Activated CD4-positive, alpha-beta T cell treated with anti-CD3 and anti-CD28 coated beads, Interleukin-2, amount 50 U/mL, for 16 hours (primary cell): Measurements from ENCODE around the gene UBN1.
"Not testable (repeated sequence)": the region's sequence is repeated elsewhere in the genome, so short reads cannot be mapped to it uniquely, and the experiment has no call there.

Experiments used
- DNase-seq: peaks from one replicate; pipeline ENCODE4 v3.0.0-alpha.2; 2020

UBN1 gene

GRCh38 chr16:4886151-4886550 lies 38.9 kb downstream of the UBN1 start:
- no peak for DNase-seq

- no peak for DNase-seq
Measured at GRCh38 chr16:4888428-4889135, 41.3 kb downstream of the UBN1 start.

GRCh38 chr16:4890026-4890425 lies 42.7 kb downstream of the UBN1 start:
- no peak for DNase-seq

GRCh38 chr16:4890686-4891085 lies 43.4 kb downstream of the UBN1 start:
- no peak for DNase-seq

- no peak for DNase-seq
Measured at GRCh38 chr16:4891097-4891885, 44.0 kb downstream of the UBN1 start.

GRCh38 chr16:4891886-4892216 lies 44.6 kb downstream of the UBN1 start:
- DNase-seq, result no peak

GRCh38 chr16:4892361-4893102 lies 45.3 kb downstream of the UBN1 start:
- DNase-seq, result no peak

- DNase-seq, result no peak
Measured at GRCh38 chr16:4893103-4893862, 46.0 kb downstream of the UBN1 start.

- peak; percentile 10 for DNase-seq
Measured at GRCh38 chr16:4894276-4895150, 47.2 kb downstream of the UBN1 start.

GRCh38 chr16:4895366-4895765 lies 48.1 kb downstream of the UBN1 start:
- no peak for DNase-seq

- not testable (repeated sequence) for DNase-seq
Measured at GRCh38 chr16:4896761-4897160, 49.5 kb downstream of the UBN1 start.

GRCh38 chr16:4897328-4897727 lies 50.0 kb downstream of the UBN1 start:
- DNase-seq, result no peak

GRCh38 chr16:4898811-4899473 lies 51.7 kb downstream of the UBN1 start:
- no peak for DNase-seq

- DNase-seq, result no peak
Measured at GRCh38 chr16:4899474-4899846, 52.2 kb downstream of the UBN1 start.

GRCh38 chr16:4900036-4900435 lies 52.8 kb downstream of the UBN1 start:
- no peak for DNase-seq

- DNase-seq, result no peak
Measured at GRCh38 chr16:4900750-4901149, 53.5 kb downstream of the UBN1 start.

- no peak for DNase-seq
Measured at GRCh38 chr16:4902038-4902437, 54.8 kb downstream of the UBN1 start.

- no peak for DNase-seq
Measured at GRCh38 chr16:4904108-4904941, 57.0 kb downstream of the UBN1 start.

GRCh38 chr16:4904942-4905615 lies 57.8 kb downstream of the UBN1 start:
- no peak for DNase-seq

GRCh38 chr16:4908854-4909401 lies 61.6 kb downstream of the UBN1 start:
- no peak for DNase-seq
